TTC549 (cell line): ENCODE data around the gene TRDMT1.

Experiments
- FAIRE-seq: peaks from 2 replicates; lab custom pipeline; 2012; peaks lifted over from hg19 to GRCh38; lab: Jason Lieb, UNC

TRDMT1 gene

DNA sequence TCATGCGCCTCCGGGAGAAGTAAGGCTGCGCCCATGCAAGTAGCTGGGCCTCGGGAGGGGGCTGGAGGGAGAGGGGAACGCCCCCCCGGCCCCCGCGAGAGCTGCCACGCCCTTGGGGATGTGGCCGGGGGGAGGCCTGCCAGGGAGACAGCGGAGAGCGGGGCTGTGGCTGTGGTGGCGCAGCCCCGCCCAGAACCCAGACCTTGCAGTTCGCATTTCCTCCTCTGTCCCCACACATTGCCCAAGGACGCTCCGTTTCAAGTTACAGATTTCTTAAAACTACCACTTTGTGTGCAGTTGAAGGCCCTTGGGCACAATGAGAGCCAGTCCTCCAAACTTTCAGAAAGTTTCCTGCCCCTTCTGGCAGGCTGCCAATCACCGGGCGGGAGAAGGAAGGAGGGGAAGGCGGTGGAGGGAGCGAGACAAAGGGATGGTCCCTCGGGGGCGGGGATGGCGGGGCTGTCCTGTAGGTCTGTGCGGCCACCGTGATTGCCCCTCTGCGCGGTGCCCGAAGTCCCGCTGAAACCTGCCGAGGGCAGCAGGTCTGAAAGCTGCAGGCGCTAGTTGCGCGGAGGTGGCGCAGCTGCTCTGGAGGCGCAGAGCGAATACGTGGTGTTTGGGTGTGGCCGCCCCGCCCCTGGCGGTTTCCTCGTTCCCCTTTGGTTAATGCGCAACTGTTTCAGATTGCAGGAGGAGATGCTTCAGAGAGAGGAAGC is 28.7 kb upstream of the TRDMT1 start:
- no peak for FAIRE-seq

DNA sequence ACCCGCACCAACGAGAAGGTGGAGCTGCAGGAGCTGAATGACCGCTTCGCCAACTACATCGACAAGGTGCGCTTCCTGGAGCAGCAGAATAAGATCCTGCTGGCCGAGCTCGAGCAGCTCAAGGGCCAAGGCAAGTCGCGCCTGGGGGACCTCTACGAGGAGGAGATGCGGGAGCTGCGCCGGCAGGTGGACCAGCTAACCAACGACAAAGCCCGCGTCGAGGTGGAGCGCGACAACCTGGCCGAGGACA is 28.2 kb upstream of the TRDMT1 start:
- no peak for FAIRE-seq

DNA sequence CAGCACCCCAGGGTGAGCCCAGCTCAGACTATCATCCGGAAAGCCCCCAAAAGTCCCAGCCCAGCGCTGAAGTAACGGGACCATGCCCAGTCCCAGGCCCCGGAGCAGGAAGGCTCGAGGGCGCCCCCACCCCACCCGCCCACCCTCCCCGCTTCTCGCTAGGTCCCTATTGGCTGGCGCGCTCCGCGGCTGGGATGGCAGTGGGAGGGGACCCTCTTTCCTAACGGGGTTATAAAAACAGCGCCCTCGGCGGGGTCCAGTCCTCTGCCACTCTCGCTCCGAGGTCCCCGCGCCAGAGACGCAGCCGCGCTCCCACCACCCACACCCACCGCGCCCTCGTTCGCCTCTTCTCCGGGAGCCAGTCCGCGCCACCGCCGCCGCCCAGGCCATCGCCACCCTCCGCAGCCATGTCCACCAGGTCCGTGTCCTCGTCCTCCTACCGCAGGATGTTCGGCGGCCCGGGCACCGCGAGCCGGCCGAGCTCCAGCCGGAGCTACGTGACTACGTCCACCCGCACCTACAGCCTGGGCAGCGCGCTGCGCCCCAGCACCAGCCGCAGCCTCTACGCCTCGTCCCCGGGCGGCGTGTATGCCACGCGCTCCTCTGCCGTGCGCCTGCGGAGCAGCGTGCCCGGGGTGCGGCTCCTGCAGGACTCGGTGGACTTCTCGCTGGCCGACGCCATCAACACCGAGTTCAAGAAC is 27.7 kb upstream of the TRDMT1 start:
- FAIRE-seq, result no peak

- FAIRE-seq, result no peak
Observed at GRCh38 chr10:17228091-17229015, 26.9 kb upstream of the TRDMT1 start, which contains the start of gene VIM. Gene VIM, plus strand, starts transcription at chr10:17228241. Its CDS starts 1,182 bp downstream, at chr10:17229423.

- no peak for FAIRE-seq
Observed at GRCh38 chr10:17227367-17228090, 26.1 kb upstream of the TRDMT1 start.

GRCh38 chr10:17226891-17227303 is 25.4 kb upstream of the TRDMT1 start:
- FAIRE-seq, result no peak

DNA sequence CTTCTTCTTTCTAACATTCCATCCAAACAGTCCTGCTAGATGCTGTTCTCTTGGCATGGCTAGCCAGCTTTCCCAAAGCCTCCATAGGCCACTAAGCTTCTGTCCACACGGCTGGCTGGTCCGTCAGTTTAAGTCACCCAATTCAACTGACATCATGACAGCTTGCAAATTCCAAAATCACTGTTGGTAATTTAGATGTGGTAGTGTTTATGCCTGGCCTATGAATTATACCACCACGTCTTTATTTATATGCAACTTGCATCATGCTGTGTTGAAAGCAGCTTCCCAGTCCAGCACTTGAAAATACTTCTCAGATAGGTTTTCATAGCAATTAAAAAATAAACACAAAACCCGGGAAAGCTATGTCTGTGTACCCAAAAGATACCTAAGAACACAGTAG is 24.3 kb upstream of the TRDMT1 start:
- FAIRE-seq, result no peak

GRCh38 chr10:17222329-17222728 is 20.9 kb upstream of the TRDMT1 start:
- FAIRE-seq, result no peak

- FAIRE-seq, result no peak
Observed at GRCh38 chr10:17220652-17221100, 19.2 kb upstream of the TRDMT1 start.

GRCh38 chr10:17219024-17219423 is 17.6 kb upstream of the TRDMT1 start:
- FAIRE-seq, result no peak

GRCh38 chr10:17217631-17218232 is 16.3 kb upstream of the TRDMT1 start:
- FAIRE-seq, result no peak

- no peak for FAIRE-seq
Observed at GRCh38 chr10:17216901-17217395, 15.5 kb upstream of the TRDMT1 start.

DNA sequence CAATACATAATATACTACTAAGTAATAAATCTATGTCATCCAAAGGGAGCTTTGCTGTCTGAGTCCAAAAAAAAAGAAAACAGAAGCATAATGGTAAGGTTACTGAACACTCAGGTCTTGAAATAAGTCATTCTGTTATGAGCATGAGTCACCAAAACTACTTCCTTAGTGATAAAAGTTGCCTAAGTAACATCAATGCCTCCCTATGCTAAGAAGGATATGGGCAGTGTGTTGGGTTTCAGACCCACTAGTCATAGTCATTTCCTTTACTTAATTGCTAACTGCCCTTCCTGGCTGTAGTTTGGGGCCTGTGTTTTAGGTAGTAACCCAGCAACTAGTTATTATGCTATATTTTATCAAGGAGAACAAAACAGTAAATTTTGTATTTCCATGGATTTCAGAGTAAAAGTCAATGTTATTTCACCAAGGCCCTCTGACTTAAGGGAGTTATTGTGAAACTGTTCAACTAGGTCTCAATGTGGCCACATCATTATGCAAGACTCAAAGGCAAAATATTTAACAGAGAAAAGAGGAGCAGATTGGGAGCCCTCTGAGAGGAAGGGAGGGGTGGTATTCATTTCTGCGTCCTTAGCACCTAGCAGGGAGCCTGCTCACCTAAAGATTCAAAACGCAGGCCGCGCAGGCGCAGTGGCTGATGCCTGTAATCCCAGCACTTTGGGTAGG is 14.9 kb upstream of the TRDMT1 start:
- FAIRE-seq, result peak; percentile 56

DNA sequence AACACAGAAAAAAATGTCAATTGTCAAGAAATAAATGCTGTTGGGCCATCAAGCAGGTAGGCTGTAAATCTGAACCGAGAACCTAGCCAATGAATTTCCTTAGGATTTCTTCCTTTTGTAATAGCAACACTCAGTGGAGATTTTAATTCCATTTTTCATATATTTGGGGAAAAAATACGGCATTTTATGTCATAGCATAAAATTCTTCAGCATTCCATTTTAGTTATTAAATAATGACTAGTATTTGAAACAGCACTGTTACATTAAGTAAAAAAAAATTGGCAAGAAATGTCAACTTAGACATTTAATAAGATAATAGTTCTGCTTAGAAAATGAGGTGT is 14.3 kb upstream of the TRDMT1 start:
- FAIRE-seq, result no peak

DNA sequence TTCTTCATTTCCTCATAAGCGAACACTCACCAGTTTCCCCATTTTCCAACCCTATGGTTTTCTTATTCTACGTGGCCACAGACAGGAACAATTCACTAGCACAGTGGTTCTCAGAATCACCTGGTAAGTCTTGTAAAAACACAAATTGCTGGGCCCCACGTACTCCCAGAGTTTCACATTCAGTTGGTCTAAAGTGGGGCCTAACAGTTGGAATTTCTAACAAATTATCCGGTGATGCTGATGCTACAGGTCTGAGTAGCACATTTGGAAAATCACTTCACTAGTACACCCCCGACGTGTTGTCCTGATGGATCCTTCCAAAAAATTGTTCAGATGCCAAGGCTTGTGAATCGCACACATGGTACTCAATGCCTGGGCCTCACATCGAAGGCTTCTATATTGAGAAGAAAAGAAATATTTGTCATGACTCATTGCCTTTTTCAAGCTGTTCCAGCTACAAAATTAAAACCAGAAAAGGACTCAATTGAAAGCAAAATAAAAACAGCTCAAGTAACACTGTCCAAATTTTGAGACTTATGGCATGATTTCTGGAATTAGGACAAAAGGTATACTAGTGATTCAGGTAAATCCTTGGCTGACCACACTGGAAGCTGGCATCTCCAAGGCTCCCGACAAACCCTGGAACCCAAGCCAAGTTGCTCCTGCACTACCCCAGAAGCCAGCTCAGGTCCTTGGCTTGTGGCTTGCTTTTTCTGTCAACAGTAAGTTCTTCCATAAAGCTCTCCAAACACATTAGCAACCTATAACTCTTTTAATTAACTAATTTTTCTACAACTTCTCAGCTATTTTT is 13.7 kb upstream of the TRDMT1 start:
- FAIRE-seq, result no peak

GRCh38 chr10:17214526-17214925 is 13.1 kb upstream of the TRDMT1 start:
- peak; percentile 3 for FAIRE-seq

- peak; percentile 77 for FAIRE-seq
Observed at GRCh38 chr10:17213646-17214349, 12.3 kb upstream of the TRDMT1 start.

GRCh38 chr10:17212802-17213221 is 11.3 kb upstream of the TRDMT1 start:
- FAIRE-seq, result no peak

- FAIRE-seq, result no peak
Observed at GRCh38 chr10:17210361-17210760, 8.9 kb upstream of the TRDMT1 start.

GRCh38 chr10:17209881-17210280 is 8.4 kb upstream of the TRDMT1 start:
- FAIRE-seq, result peak; percentile 22
